Measurements from ENCODE around the gene EZR. TPM values are rescaled to one million over a fixed set of nuclear protein-coding genes. Genes with fewer than 3 reads are reported as not detected.

Gene EZR
- total and polyA plus RNA-seq, 9 of the 15 experiments (the other 6 are each of a cell fraction or from before 2014, with no cell fraction given) = 36.5 to 162 (median 104) TPM

DNA sequence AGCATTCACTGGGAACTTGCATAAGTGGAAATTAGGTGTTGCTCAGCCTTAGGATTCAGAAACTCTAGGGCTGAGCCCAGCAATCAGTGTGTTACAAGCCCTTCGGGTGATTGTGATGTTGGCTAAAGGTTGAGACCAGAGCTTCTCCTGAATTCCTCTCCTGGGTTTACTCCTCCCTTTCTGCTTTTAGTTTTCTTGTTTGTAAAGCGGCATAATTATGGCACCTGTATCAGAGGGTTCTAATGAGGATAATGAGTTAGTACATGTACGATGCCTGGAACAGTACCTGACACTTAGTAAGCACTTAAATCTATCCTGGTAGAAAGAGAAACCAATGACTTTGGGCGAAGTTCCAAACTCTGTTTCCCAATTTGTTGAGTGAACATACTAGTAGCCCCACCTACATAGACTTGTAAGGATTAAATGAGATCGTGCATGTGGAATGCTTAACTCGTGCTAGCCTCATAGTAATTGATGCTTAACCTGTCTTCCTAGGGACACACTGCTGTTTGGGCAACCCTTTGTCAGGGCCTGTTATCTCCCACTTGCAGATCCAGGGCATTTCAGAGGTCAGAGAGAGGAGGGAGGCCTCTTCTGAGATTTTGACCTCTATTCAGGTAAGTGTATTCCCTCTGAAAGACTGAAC is 932 bp upstream of the EZR start (continued):
- TF ChIP-seq NR2C1 (IDR thresholded peaks at IDR 0.05) (no peak; the same call in 1 of the 2 replicates), NR2C1 (tag; IDR thresholded peaks at IDR 0.05) (peak; percentile 49; the same call in 1 of the 2 replicates), ZNF445 (CRISPR knock-in tag; IDR thresholded peaks at IDR 0.05; ENCODE audit: low read depth) (no peak), TCF3 (CRISPR knock-in tag; IDR thresholded peaks at IDR 0.05) (peak; percentile 66), TAL1 (IDR thresholded peaks at IDR 0.05) (peak; percentile 69), ESRRA (IDR thresholded peaks at IDR 0.05; ENCODE audit: borderline replicate concordance, low read depth) (peak; percentile 67; the same call in 1 of the 2 replicates)
- TF ChIP-seq, protein P1, sequence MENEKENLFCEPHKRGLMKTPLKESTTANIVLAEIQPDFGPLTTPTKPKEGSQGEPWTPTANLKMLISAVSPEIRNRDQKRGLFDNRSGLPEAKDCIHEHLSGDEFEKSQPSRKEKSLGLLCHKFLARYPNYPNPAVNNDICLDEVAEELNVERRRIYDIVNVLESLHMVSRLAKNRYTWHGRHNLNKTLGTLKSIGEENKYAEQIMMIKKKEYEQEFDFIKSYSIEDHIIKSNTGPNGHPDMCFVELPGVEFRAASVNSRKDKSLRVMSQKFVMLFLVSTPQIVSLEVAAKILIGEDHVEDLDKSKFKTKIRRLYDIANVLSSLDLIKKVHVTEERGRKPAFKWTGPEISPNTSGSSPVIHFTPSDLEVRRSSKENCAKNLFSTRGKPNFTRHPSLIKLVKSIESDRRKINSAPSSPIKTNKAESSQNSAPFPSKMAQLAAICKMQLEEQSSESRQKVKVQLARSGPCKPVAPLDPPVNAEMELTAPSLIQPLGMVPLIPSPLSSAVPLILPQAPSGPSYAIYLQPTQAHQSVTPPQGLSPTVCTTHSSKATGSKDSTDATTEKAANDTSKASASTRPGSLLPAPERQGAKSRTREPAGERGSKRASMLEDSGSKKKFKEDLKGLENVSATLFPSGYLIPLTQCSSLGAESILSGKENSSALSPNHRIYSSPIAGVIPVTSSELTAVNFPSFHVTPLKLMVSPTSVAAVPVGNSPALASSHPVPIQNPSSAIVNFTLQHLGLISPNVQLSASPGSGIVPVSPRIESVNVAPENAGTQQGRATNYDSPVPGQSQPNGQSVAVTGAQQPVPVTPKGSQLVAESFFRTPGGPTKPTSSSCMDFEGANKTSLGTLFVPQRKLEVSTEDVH (IDR thresholded peaks at IDR 0.05; ENCODE audit: low read depth, partially characterized antibody) = no peak
- TF ChIP-seq, protein P2, sequence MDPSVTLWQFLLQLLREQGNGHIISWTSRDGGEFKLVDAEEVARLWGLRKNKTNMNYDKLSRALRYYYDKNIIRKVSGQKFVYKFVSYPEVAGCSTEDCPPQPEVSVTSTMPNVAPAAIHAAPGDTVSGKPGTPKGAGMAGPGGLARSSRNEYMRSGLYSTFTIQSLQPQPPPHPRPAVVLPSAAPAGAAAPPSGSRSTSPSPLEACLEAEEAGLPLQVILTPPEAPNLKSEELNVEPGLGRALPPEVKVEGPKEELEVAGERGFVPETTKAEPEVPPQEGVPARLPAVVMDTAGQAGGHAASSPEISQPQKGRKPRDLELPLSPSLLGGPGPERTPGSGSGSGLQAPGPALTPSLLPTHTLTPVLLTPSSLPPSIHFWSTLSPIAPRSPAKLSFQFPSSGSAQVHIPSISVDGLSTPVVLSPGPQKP (CRISPR knock-in tag; IDR thresholded peaks at IDR 0.05) = no peak
